OCI-LY7 (cell line): Measurements from ENCODE around the gene GPRC5A. TPM values are rescaled to one million over a fixed set of nuclear protein-coding genes. Genes with fewer than 3 reads are reported as not detected.

Experiments used
- BruUV-seq: library from RNA; stranded (reverse); fragments of 400-500 nt; replicated peaks from 2 replicates; lab custom pipeline; 2021; lab: Mats Ljungman, UMichigan
- CTCF ChIA-PET: fragments of 300-600 bp; sonication (Branson Sonifier 250); formaldehyde crosslinking; loops from one replicate; lab custom pipeline; 2022; ENCODE audit warnings: antibody characterized with exemption; ENCODE audit not compliant: unreplicated experiment; lab: Charles Lee
- POLR2A ChIA-PET: fragments of 300-600 bp; sonication (Branson Sonifier 250); formaldehyde crosslinking; loops from one replicate; lab custom pipeline; 2022; ENCODE audit warnings: antibody characterized with exemption; lab: Charles Lee
- DNase-seq: peaks from one replicate; pipeline ENCODE4 v3.0.0-alpha.2; 2015; ENCODE audit warnings: low spot score
- H2AFZ ChIP-seq: fragments of 200-600 bp; sonication (generic), shearing (Covaris generic); 2 replicates; pipeline ENCODE4 v1.6.1; 2014; ENCODE audit warnings: mild to moderate bottlenecking, antibody characterized with exemption, low read length, moderate library complexity
- H3K27ac ChIP-seq: fragments of 200-600 bp; sonication (generic); 2 replicates; pipeline ENCODE4 v1.5.1; 2014; ENCODE audit warnings: mixed run types, low read depth, mild to moderate bottlenecking, moderate library complexity, low read length, inconsistent platforms; ENCODE audit not compliant: poor library complexity, severe bottlenecking
- H3K36me3 ChIP-seq: fragments of 200-600 bp; sonication (generic); 2 replicates; pipeline ENCODE4 v1.6.1; 2014; ENCODE audit warnings: mild to moderate bottlenecking, antibody characterized with exemption, low read length, moderate library complexity, mixed read lengths; ENCODE audit not compliant: insufficient read depth
- H3K4me1 ChIP-seq: fragments of 200-600 bp; sonication (generic); 2 replicates; pipeline ENCODE4 v1.5.1; 2014; ENCODE audit warnings: mild to moderate bottlenecking, low read length; ENCODE audit not compliant: insufficient read depth, poor library complexity, severe bottlenecking
- H3K4me2 ChIP-seq: fragments of 200-600 bp; sonication (generic); 2 replicates; pipeline ENCODE4 v1.6.1; 2014; ENCODE audit warnings: mild to moderate bottlenecking, low read length
- H3K4me3 ChIP-seq: fragments of 200-600 bp; sonication (generic); 2 replicates; pipeline ENCODE4 v1.5.1; 2014; ENCODE audit warnings: mild to moderate bottlenecking, low read depth, low read length; ENCODE audit not compliant: poor library complexity, severe bottlenecking
- H3K79me2 ChIP-seq: fragments of 200-600 bp; sonication (generic); 2 replicates; pipeline ENCODE4 v1.6.1; 2016; ENCODE audit warnings: low read depth, mild to moderate bottlenecking, low read length, moderate library complexity, mixed read lengths; ENCODE audit not compliant: insufficient read depth
- H3K9me2 ChIP-seq: fragments of 200-600 bp; sonication (generic); 2 replicates; pipeline ENCODE4 v1.6.1; 2016; ENCODE audit warnings: mild to moderate bottlenecking, low read length, mixed read lengths; ENCODE audit not compliant: insufficient read depth
- H3K9me3 ChIP-seq: fragments of 200-600 bp; sonication (generic); 2 replicates; pipeline ENCODE4 v1.6.1; 2014; ENCODE audit warnings: mild to moderate bottlenecking, mixed run types, low read length, mixed read lengths
- H4K20me1 ChIP-seq: fragments of 200-600 bp; sonication (generic); 2 replicates; pipeline ENCODE4 v1.6.1; 2014; ENCODE audit warnings: mild to moderate bottlenecking, antibody characterized with exemption, low read length, moderate library complexity, mixed read lengths; ENCODE audit not compliant: insufficient read depth
- EZH2phosphoT487 ChIP-seq: fragments of 200-600 bp; sonication (generic); IDR thresholded peaks from 2 replicates; pipeline ENCODE4 v1.6.1; 2018; ENCODE audit warnings: low read depth, borderline replicate concordance, mild to moderate bottlenecking, mixed run types, antibody characterized with exemption, low read length, moderate library complexity, mixed read lengths
- intact Hi-C: fragments of 100-400 bp; cut with micrococcal nuclease; formaldehyde crosslinking; loops from one replicate; pipeline ENCODE4 v1.10.0; 2022; ENCODE audit not compliant: unreplicated experiment
- total RNA-seq, 2 experiments: library from RNA; depleted of rRNA in 1 of 2; stranded (reverse); fragments of >200 nt in 1 of 2; shearing (Covaris generic) in 1 of 2; gene quantifications; 2 replicates each; pipeline ENCODE4 v1.2.3, GENCODE V29; 2014 to 2022
- TF ChIP-seq, protein P1 (sequence below): fragments of 200-600 bp; sonication (generic); conservative IDR thresholded peaks from 2 replicates; pipeline ENCODE4 v1.5.1; 2014; ENCODE audit warnings: mild to moderate bottlenecking, antibody characterized with exemption, low read length, moderate library complexity, mixed read lengths

The GPRC5A gene
- total RNA-seq, 2 experiments from 2014 or later: 0.25 TPM; not detected in 1

DNA sequence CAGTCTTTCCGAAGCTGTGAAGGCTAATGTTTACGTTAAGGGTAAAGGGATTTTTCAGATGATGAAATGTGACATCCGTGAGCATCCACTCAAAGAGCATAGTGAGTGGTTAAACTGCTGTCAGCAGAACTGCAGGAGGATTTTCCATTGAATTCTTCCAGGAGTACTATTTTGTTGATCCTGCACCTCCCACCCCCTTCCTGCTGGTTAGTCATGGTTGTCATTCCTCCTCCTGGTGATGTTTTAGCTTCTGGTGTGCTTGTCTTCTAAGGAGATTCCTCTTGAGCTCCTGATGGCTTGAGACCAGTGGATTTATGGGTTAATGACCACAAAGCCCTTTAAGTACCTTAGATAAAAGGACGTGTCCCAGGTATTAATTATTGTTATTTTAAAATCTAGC is 63.0 kb downstream of the GPRC5A start:
- H4K20me1 ChIP-seq: no peaks in the 10 kb centered on the region
- H3K4me1 ChIP-seq: no peaks in the 10 kb centered on the region
- CTCF ChIA-PET: no interaction called here
- H2AFZ ChIP-seq: no peak overlapping the region
- no peaks in the 10 kb centered on the region for H3K9me2 ChIP-seq
- H3K4me2 ChIP-seq: no peak overlapping the region
- no TSS peak for BruUV-seq
- no peaks in the 10 kb centered on the region for H3K9me3 ChIP-seq
- H3K27ac ChIP-seq: no peak overlapping the region
- H3K79me2 ChIP-seq: no peaks in the 10 kb centered on the region
- no peak for DNase-seq
- H3K4me3 ChIP-seq: no peak overlapping the region
- intact Hi-C loops: no loop called here
- POLR2A ChIA-PET: no interaction called here
- no peaks in the 10 kb centered on the region for H3K36me3 ChIP-seq
- TF ChIP-seq EZH2phosphoT487: no peak
- TF ChIP-seq, protein P1, sequence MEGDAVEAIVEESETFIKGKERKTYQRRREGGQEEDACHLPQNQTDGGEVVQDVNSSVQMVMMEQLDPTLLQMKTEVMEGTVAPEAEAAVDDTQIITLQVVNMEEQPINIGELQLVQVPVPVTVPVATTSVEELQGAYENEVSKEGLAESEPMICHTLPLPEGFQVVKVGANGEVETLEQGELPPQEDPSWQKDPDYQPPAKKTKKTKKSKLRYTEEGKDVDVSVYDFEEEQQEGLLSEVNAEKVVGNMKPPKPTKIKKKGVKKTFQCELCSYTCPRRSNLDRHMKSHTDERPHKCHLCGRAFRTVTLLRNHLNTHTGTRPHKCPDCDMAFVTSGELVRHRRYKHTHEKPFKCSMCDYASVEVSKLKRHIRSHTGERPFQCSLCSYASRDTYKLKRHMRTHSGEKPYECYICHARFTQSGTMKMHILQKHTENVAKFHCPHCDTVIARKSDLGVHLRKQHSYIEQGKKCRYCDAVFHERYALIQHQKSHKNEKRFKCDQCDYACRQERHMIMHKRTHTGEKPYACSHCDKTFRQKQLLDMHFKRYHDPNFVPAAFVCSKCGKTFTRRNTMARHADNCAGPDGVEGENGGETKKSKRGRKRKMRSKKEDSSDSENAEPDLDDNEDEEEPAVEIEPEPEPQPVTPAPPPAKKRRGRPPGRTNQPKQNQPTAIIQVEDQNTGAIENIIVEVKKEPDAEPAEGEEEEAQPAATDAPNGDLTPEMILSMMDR: no peak

DNA sequence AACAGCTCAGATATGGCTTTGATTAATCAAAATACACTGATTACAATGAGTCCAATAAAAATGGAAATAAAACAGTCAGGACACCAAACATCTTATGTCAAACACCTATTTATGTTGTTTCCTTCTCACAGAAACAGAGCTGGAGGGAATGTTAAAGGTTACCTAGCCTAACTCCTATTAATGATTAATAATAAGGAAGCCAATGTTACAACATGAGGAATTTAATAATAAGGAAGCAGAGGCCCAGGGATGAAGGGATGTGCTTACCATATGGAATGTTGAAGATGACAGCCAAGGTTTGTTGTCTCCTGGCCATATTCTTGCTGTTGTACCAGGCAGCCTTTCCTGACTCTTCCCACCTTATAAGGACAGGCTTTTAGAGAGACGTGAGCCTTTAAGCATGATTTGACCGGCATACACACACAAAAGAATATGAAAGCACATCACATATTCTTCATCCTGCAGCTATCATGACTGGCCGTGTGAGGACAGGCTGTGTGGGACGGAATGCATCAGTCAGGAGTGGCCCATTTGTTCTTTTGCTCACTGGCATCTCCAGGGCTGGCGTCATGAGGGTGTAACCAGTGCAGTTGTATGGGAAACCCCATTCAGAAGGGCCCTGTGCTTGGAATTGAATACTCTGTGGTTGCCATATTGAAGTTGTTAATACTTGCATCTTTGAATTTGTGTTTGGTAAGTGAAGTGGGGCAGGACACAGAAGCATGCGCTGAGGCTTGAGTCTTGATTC is 63.7 kb downstream of the GPRC5A start:
- POLR2A ChIA-PET: no interaction called here
- Histone ChIP-seq H3K27ac (no peak overlapping the region), H4K20me1 (no peaks in the 10 kb centered on the region), H3K79me2 (no peaks in the 10 kb centered on the region), H3K4me2 (no peak overlapping the region), H3K36me3 (no peaks in the 10 kb centered on the region), H2AFZ (no peak overlapping the region), H3K4me1 (no peaks in the 10 kb centered on the region), H3K4me3 (no peak overlapping the region), H3K9me3 (no peaks in the 10 kb centered on the region), H3K9me2 (no peaks in the 10 kb centered on the region)
- CTCF ChIA-PET: no interaction called here
- DNase-seq: no peak
- TF ChIP-seq, protein P1: no peak
- no peak for TF ChIP-seq EZH2phosphoT487
- intact Hi-C loops: no loop called here
- no TSS peak for BruUV-seq

DNA sequence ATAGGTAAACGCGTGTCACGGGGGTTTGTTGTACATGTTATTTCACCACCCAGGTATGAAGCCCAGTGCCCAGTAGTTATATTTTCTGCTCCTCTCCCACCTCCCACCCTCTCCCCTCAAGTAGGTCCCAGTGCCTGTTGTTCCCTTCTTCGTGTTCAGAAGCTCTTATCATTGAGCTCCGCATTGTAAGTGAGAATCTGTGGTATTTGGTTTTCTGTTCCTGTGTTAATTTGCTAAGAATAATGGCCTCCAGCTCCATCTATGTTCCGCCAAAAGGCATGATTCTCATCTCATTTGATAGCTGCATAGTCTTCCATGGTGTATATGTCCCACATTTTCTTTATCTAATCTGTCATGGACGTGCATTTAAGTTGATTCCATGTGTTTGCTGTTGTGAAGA is 67.5 kb downstream of the GPRC5A start:
- Histone ChIP-seq H4K20me1 (no peaks in the 10 kb centered on the region), H3K9me3 (no peaks in the 10 kb centered on the region), H3K4me1 (no peaks in the 10 kb centered on the region), H3K79me2 (no peaks in the 10 kb centered on the region), H3K9me2 (no peaks in the 10 kb centered on the region), H3K36me3 (no peaks in the 10 kb centered on the region), H2AFZ (no peak overlapping the region), H3K4me3 (no peak overlapping the region), H3K4me2 (no peak overlapping the region), H3K27ac (no peak overlapping the region)
- ChIA-PET CTCF (no interaction called here), POLR2A (no interaction called here)
- DNase-seq: no peak
- intact Hi-C loops: no loop called here
- BruUV-seq: no TSS peak
- TF ChIP-seq, protein P1: no peak
- TF ChIP-seq EZH2phosphoT487: no peak
